ENCODE results near the gene HEXIM2.

DNA sequence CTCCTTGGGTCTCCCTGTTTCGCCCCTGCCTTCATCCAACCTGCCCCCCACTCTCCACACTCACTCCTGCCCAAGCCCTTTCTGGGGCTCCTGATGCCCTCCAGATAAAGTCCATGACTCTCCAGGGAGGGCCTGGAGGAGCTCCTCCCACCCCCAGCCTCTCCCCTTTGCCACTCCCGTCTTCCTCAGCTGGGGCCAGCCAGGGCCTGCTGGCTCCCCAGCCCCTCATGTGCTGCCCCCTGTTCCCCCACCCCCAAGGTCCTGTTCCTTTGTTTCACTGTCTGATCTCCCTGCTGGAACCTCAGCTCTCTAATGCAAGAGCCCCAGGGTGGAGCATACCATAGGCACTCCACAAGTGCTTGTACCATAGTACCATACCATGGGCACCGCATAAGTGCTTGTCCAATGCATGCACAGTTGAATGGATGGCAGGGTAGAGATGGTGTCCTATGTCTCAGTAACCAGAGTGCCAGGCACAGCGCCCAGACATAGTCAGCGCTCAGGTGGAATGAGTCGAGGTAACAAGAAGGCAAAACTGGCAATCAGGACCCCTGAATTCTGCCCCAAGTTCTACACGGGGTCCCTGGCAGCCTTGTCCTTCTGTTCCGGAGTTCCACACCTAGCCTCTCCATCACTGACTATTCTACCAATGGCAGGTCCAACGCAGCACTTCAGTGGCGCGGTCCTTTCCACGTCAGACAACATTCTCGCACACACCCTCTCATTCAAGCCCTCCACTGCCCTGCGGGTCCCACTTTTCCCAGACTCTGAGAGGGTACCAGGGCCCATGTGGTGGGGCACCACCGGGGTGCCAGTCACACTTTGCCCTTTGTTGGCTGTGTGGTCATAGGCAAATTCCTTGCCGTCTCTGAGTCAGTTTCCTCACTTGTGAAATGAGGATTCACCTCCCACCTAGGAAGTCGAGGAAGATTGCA lies 30.7 kb upstream of the HEXIM2 start:
- no peak for TF ChIP-seq POLR2A (IDR thresholded peaks at IDR 0.05)
- TF ChIP-seq, protein P1, sequence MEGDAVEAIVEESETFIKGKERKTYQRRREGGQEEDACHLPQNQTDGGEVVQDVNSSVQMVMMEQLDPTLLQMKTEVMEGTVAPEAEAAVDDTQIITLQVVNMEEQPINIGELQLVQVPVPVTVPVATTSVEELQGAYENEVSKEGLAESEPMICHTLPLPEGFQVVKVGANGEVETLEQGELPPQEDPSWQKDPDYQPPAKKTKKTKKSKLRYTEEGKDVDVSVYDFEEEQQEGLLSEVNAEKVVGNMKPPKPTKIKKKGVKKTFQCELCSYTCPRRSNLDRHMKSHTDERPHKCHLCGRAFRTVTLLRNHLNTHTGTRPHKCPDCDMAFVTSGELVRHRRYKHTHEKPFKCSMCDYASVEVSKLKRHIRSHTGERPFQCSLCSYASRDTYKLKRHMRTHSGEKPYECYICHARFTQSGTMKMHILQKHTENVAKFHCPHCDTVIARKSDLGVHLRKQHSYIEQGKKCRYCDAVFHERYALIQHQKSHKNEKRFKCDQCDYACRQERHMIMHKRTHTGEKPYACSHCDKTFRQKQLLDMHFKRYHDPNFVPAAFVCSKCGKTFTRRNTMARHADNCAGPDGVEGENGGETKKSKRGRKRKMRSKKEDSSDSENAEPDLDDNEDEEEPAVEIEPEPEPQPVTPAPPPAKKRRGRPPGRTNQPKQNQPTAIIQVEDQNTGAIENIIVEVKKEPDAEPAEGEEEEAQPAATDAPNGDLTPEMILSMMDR (IDR thresholded peaks at IDR 0.05): no peak
